Prostate gland (tissue), 2 donors: ENCODE results near the gene TMPRSS11B. TPM values are rescaled to one million over a fixed set of nuclear protein-coding genes. Genes with fewer than 3 reads are reported as not detected.
"Not testable (repeated sequence)": the region's sequence is repeated elsewhere in the genome, so short reads cannot be mapped to it uniquely, and the experiment has no call there.

ENCODE experiments used
- DNase-seq: peaks from one replicate; pipeline ENCODE4 v3.0.0-alpha.2; 2019; ENCODE audit warnings: low spot score
- H3K27ac ChIP-seq, 2 donors: fragments of 200-600 bp; sonication (generic); 2 replicates each; pipeline ENCODE4 v1.5.1; 2017 to 2019
- H3K27me3 ChIP-seq: fragments of 200-600 bp; sonication (generic); replicated peaks from 2 replicates; pipeline ENCODE4 v1.5.1; 2019; ENCODE audit not compliant: insufficient read depth
- H3K36me3 ChIP-seq, 2 donors: fragments of 200-600 bp; sonication (generic); 1 replicate in 1 of 2; 2 replicates in 1 of 2; pipeline versions ENCODE4 v1.5.1 to v1.8.1; 2017 to 2019
- H3K4me1 ChIP-seq: fragments of 200-600 bp; sonication (generic); replicated peaks from 2 replicates; pipeline ENCODE4 v1.5.1; 2019
- H3K4me3 ChIP-seq, 2 donors: fragments of 200-600 bp; sonication (generic); 2 replicates each; pipeline ENCODE4 v1.5.1; 2017 to 2019
- H3K9me3 ChIP-seq: fragments of 200-600 bp; sonication (generic); 2 replicates; pipeline ENCODE4 v1.5.1; 2017
- POLR2A ChIP-seq: fragments of 450-650 bp; IDR thresholded peaks from one replicate; pipeline ENCODE4 v1.6.1; 2016; ENCODE audit warnings: antibody characterized with exemption, mild to moderate bottlenecking
- POLR2AphosphoS5 ChIP-seq: sonication (generic); formaldehyde crosslinking; IDR thresholded peaks from one replicate; pipeline ENCODE4 v1.6.1; 2017; ENCODE audit warnings: antibody characterized with exemption
- WGBS: methylation state at CpG from one replicate; pipeline ENCODE4 v1.1.5; 2018; 5-methylcytosine and 5-hydroxymethylcytosine counted together
- intact Hi-C: fragments of 100-400 bp; cut with DNase I; formaldehyde crosslinking; loops from one replicate; pipeline ENCODE4 v1.14.2; 2022
- total RNA-seq, 2 donors: library from RNA; depleted of rRNA; stranded (reverse); fragments of >200 nt; gene quantifications; one replicate each; pipeline ENCODE4 v1.1.0, GENCODE V29; 2016
- TF ChIP-seq, protein P1 (sequence below), 4 experiments: fragments of 200-600 bp in 2 of 4; fragments of 450-650 bp in 2 of 4; sonication (generic) in 2 of 4; IDR thresholded peaks; 1 replicate in 3 of 4; 2 replicates in 1 of 4; pipeline ENCODE4 v1.5.1; 2016 to 2019; ENCODE audit warnings: antibody characterized with exemption in 4 of 4, mild to moderate bottlenecking in 2 of 4, moderate library complexity in 2 of 4

TMPRSS11B gene
- total RNA-seq, 2 donors from 2014 or later: not detected

DNA sequence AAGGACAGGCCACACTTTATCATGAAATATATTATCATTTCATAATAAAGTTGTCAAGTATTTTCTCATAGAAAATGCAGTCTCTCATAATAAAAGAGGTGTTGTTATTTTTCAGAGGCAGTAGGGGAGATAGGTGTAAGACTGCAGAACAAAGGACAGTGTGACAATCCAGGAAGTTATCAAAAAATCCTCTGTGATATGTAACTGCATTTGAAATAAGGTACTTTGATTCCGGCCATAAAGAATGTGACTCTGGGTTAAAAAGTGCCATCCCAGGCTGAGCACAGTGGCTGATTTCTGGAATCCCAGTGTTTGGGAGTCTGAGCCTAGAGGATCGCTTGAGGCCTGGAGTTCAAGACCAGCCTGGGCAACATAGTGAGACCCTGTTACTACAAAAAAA lies 37.6 kb upstream of the TMPRSS11B start:
- Histone ChIP-seq H3K4me1 (no peaks in the 10 kb centered on the region), H3K36me3 (no peaks in the 10 kb centered on the region), H3K27me3 (no peaks in the 10 kb centered on the region), H3K4me3 (no peak overlapping the region), H3K27ac (no peak overlapping the region), H3K9me3 (no peaks in the 10 kb centered on the region)
- WGBS: 92% methylated on average over 2 of the region's 2 CpGs
- intact Hi-C loops: no loop called here
- TF ChIP-seq POLR2AphosphoS5: no peak
- TF ChIP-seq POLR2A: no peak
- TF ChIP-seq, protein P1, sequence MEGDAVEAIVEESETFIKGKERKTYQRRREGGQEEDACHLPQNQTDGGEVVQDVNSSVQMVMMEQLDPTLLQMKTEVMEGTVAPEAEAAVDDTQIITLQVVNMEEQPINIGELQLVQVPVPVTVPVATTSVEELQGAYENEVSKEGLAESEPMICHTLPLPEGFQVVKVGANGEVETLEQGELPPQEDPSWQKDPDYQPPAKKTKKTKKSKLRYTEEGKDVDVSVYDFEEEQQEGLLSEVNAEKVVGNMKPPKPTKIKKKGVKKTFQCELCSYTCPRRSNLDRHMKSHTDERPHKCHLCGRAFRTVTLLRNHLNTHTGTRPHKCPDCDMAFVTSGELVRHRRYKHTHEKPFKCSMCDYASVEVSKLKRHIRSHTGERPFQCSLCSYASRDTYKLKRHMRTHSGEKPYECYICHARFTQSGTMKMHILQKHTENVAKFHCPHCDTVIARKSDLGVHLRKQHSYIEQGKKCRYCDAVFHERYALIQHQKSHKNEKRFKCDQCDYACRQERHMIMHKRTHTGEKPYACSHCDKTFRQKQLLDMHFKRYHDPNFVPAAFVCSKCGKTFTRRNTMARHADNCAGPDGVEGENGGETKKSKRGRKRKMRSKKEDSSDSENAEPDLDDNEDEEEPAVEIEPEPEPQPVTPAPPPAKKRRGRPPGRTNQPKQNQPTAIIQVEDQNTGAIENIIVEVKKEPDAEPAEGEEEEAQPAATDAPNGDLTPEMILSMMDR (IDR thresholded peaks at IDR 0.05): no peak
- no peak for DNase-seq

DNA sequence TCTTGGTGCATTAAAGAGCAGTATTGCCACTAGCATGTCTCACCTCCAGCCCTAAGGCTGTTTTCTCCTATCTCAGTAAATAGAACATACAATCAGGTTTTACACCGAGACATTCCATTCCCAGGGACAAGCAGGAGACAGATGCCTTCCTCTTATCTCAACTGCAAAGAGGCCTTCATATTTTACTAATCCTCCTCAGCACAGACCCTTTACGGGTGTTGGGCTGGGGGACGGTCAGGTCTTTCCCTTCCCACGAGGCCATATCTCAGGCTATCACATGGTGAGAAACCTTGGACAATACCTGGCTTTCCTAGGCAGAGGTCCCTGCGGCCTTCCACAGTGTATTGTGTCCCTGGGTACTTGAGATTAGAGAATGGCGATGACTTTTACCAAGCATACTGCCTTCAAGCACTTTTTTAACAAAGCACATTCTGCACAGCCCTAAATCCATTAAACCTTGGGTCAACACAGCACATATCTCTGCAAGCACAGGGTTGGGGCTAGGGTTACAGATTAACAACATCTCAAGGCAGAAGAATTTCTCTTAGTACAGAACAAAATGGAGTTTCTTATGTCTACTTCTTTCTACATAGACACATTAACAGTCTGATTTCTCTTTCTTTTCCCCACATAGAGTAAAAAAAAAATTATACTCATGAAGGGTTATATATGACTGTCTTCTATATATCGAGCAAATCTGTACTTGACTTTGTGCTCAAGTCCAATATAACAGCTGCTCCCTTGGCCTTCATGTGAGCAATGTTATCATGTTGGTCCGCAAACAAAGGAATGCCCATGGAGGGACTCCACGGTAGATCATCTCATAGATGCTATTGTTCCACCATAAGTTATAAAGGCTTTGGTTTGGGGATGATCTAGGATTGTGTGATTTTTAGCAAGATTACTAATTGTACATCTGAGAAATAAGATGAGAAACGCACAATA lies 36.6 kb upstream of the TMPRSS11B start:
- H3K4me1 ChIP-seq, H3K27ac ChIP-seq, H3K27me3 ChIP-seq, DNase-seq, H3K4me3 ChIP-seq, H3K9me3 ChIP-seq, intact Hi-C loops, H3K36me3 ChIP-seq: not testable (repeated sequence)
- 72% methylated on average over 10 of the region's 10 CpGs for WGBS

DNA sequence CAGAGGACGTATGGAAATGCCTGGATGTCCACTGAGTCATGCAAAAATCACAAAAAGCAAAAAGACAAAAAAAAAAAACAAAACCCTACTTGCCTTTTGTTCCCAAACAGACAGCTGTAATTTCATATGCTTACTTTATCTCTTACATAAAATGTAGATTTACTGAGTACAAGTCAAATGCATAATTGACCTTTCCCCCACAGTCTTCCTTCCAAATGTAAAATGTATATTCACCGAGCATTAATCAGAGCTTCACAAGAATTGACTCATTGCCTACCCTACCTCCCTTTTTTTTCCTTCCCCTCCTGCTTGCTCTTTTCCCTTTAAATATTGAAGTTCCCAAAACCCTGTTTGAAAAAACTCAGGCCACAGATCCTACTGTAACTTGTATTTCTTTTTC lies 32.5 kb upstream of the TMPRSS11B start:
- no peak overlapping the region for H3K4me3 ChIP-seq
- H3K27ac ChIP-seq: no peak overlapping the region
- H3K9me3 ChIP-seq: no peaks in the 10 kb centered on the region
- DNase-seq: no peak
- WGBS: 83% methylated on average over 2 of the region's 2 CpGs
- H3K27me3 ChIP-seq: no peaks in the 10 kb centered on the region
- TF ChIP-seq, protein P1 (IDR thresholded peaks at IDR 0.05): no peak
- TF ChIP-seq POLR2AphosphoS5: no peak
- TF ChIP-seq POLR2A: no peak
- no peaks in the 10 kb centered on the region for H3K4me1 ChIP-seq
- no peaks in the 10 kb centered on the region for H3K36me3 ChIP-seq
- intact Hi-C loops: no loop called here

DNA sequence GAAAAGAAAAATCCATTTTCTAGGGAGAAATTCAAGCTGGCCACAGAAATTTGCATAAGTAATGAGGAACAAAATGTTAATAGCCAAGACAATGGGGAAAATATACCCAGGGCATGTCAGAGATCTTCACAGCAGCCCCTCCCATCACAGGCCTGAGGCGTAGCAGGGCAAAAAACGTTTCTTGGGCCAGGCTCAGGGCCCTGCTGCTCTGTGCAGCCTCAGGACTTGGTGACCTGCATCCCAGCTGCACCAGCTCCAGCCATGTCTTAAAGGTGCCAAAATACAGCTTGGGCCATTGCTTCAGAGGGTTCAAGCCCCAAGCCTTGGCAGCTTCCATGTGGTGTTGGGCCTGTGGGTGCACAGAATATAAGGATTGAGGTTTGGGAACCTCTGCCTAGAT lies 32.1 kb upstream of the TMPRSS11B start:
- TF ChIP-seq POLR2A (no peak), POLR2AphosphoS5 (no peak)
- Histone ChIP-seq H3K36me3 (no peaks in the 10 kb centered on the region), H3K4me1 (no peaks in the 10 kb centered on the region), H3K9me3 (no peaks in the 10 kb centered on the region), H3K27me3 (no peaks in the 10 kb centered on the region), H3K4me3 (no peak overlapping the region), H3K27ac (no peak overlapping the region)
- no peak for DNase-seq
- 47% methylated on average over 2 of the region's 2 CpGs for WGBS
- intact Hi-C loops: no loop called here

DNA sequence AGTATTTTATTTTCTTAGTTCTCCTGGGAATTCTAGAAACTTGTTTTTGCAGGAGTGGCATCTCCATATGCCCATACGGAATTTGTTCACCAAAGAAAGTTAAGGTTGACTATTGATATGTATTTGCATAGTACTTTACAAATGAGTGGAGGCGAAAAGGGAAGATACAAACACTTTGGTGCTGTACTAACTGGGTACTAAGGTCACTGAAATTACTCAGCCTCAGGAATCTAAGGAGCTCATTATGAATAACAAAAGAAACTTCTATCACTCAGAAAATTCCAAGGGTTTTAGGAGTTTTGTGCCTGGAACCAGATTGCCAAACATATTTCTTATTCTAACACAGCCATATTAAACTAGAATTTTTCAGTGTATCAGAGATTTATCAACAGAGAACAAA lies 27.4 kb upstream of the TMPRSS11B start:
- Histone ChIP-seq H3K36me3 (no peaks in the 10 kb centered on the region), H3K4me1 (no peaks in the 10 kb centered on the region), H3K9me3 (no peaks in the 10 kb centered on the region), H3K27ac (no peak overlapping the region), H3K27me3 (no peaks in the 10 kb centered on the region), H3K4me3 (no peak overlapping the region)
- intact Hi-C loops: loop anchor here (5.0 kb wide), 1 partner anchor 104 kb away; no protein-coding TSS in a partner anchor
- DNase-seq: no peak
- 82% methylated on average over 2 of the region's 2 CpGs for WGBS
- no peak for TF ChIP-seq POLR2AphosphoS5
- TF ChIP-seq, protein P1 (IDR thresholded peaks at IDR 0.05): no peak
- TF ChIP-seq POLR2A: no peak

DNA sequence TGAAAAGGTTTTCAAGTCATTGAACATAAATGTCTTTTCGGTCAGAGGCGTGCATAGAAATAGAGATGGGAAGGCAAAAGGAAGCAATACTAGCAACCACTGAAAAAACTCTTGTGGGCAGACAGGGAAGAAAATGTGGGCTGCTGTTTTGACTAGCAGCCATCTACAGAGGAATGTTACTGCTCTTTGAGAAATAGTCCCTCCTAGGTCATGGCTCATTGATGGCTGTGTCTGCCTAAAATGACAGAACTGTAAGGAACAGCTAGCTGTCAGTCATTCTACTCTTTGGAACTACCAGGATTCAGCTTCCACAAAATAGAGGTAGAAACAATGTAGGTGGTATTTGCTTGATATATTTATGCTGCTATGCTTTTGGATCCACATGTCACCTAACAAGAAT lies 26.9 kb upstream of the TMPRSS11B start:
- WGBS: 65% methylated on average over 2 of the region's 2 CpGs
- TF ChIP-seq POLR2A: no peak
- no peak for TF ChIP-seq POLR2AphosphoS5
- TF ChIP-seq, protein P1 (IDR thresholded peaks at IDR 0.05): no peak
- no peak for DNase-seq
- Histone ChIP-seq H3K9me3 (no peaks in the 10 kb centered on the region), H3K4me1 (no peaks in the 10 kb centered on the region), H3K27me3 (no peaks in the 10 kb centered on the region), H3K4me3 (no peak overlapping the region), H3K27ac (no peak overlapping the region), H3K36me3 (no peaks in the 10 kb centered on the region)
- intact Hi-C loops: loop anchor here (5.0 kb wide), 1 partner anchor 105 kb away; no protein-coding TSS in a partner anchor
